Activated CD4-positive, alpha-beta T cell treated with anti-CD3 and anti-CD28 coated beads for 24 hours (primary cell): ENCODE measurements around the gene UVSSA.

Source experiments
- DNase-seq, 2 donors: peaks; one replicate each; pipeline ENCODE4 v3.0.0-alpha.2; 2020; ENCODE audit warnings: low read depth in 2 of 2

The UVSSA gene

GRCh38 chr4:1395941-1396805 lies 49.2 kb downstream of the UVSSA start:
- no peak for DNase-seq

DNA sequence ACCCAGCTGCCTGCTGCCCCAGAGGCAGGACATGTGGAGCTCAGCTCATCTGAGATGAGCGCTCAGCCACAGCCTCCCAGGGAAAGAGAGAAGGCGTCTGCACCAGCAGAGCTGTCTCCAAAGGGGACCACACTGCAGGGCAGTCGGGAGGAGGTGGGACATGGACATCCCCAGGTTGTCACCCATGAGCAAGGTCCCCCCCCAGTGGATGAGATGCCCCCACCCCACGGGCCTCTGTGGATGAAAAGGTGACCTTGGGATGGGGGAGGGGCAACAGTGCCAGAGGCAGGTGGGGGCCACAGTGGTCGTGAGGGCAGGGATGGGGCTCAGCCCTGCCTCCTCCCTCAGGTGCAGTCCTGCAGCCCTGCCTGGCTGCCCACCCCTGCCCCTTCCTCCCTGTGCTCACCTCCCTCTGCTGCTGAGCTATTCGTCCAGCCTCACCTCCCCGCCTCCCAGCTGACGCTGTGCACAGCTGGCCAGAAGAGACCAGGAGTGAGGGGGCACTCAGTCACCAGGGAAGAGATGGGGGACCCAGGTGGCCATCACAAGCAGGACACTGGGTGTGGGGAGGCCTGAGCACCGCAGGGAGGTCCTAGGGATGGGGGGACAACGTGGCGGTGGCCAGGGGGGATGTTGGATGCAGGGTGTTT lies 49.9 kb downstream of the UVSSA start:
- DNase-seq = no peak

DNA sequence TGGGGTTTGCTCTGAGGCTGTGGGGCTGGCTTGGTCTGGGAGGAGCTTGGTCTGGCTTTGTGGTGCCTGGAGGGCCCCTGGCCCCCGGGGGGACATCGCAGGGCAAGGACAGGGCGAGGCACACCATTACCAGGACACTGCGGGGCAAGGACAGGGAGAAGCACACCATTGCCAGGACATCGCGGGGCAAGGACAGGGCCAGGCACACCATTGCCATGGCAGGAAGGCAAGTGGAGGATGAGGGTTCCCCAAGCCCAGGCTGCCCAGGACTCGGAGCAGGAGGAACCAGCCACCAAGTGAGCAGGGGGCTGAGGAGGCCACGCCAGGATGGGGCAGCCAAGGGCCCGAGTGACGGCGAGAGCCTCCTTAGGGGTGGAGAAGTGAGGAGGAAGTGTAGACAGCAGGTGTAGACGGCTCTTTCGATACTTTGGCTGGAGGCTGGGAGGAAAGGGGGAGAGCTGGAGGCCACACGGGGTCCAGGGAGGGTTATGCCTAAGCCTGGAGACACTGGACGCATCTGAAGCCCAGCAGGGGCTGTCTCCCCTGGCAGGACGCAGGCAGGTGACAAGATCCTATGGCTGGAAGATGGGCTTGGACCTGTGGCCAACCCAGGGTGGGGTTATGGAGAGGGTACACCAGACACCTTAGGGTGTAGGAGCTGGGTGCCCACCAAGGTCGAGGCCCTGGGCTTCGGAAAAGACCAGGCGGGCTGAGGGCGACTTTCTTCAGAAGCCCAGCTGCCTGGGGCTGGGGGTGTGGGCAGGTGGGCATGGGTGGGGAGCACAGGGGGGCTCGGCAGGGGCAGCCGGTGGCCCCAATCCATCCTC lies 51.9 kb downstream of the UVSSA start:
- DNase-seq = no peak

GRCh38 chr4:1399508-1400190 lies 52.6 kb downstream of the UVSSA start:
- no peak for DNase-seq

- no peak for DNase-seq
These were observed 53.3 kb downstream of the UVSSA start for GRCh38 chr4:1400191-1400805.

- no peak for DNase-seq
These were observed 53.9 kb downstream of the UVSSA start for GRCh38 chr4:1400831-1401408.

GRCh38 chr4:1401409-1402020 lies 54.5 kb downstream of the UVSSA start:
- DNase-seq = no peak

GRCh38 chr4:1402021-1402515 lies 55.1 kb downstream of the UVSSA start:
- DNase-seq = no peak

DNA sequence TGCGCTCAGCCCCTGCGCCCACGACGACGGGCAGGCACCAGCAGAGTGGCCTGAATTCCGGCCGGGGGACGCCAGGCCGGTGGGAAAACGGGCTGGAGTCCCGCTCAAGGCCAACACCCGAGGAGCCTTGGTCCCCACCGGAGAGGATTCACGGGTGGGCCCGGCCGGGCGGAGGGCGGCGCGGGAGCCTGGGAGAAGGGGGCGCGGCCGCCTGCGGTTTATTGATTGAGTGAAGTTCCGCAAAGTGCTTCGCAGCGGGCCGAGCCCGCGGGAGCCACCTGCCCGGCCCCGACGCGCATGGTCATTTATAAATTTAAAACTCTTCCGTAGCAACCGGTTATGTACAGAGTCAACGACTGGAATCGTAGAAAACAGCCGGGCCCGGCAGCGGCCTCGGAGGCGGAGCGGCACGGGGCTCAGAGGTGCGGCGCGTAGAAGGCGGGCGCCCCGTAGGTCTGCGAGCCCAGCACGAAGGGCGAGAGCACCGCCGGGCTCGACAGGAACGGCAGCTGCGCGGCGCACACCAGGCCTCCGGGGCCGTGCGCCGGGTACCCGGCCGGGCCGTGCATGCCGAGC lies 55.6 kb downstream of the UVSSA start:
- no peak for DNase-seq

GRCh38 chr4:1403177-1403583 lies 56.2 kb downstream of the UVSSA start:
- no peak for DNase-seq

GRCh38 chr4:1403591-1404572 lies 56.9 kb downstream of the UVSSA start:
- DNase-seq = no peak

GRCh38 chr4:1404573-1405253 lies 57.7 kb downstream of the UVSSA start:
- no peak for DNase-seq

DNA sequence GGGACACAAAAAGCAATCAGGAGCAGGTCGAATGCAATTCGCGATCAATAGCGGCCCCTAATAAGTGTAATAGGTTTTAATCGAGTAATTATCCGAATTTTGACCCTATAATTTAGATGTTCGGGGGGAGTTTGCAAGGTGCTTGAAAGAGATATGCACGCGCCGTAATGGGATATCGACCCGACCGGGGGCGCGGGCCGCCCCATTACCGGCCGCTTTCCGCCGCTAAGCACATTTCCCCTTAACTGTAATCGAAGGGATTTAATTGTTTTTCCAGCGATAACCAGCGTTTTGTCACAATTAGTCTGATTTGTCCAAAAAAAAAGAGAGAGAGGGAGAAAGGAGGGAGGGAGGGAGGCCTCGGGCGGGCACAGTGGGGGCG lies 58.2 kb downstream of the UVSSA start:
- DNase-seq = no peak

DNA sequence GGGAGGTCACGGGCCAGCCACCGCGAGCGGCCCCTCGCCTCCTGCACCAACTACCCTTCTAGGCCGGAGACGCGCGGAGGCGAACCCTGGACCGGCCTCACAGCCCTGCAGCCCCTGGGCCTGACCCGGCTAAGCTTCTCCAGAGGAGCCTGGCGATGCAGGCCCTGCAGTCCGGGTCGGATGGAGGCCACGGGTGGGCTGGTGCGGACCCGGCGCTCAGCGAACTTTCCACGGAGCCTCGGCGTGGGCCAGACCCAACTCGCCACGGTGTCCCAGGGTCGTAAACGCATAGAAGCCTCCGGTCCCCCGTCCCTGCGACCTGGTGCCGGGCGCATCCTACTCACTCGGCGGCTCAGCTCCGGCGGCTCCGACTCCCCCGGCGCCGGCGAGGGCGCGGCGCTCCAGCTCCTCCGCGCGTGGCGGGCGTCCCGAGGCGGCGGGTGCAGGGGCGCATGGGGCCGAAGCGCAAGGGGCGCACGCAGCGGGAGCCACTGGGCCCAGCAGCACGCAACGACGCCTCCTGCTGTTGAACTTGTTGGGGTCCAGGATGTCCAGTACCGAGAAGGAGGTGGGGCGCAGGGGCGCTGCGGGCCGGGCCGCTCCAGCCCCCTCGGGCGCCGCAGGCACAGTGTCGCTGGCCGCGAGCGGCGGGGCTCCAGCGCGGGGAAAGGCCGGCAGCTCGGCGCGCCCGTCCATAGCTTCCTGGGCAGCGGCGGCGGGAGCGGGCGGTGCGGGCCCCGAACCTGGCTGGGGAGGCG lies 58.8 kb downstream of the UVSSA start:
- DNase-seq = no peak

DNA sequence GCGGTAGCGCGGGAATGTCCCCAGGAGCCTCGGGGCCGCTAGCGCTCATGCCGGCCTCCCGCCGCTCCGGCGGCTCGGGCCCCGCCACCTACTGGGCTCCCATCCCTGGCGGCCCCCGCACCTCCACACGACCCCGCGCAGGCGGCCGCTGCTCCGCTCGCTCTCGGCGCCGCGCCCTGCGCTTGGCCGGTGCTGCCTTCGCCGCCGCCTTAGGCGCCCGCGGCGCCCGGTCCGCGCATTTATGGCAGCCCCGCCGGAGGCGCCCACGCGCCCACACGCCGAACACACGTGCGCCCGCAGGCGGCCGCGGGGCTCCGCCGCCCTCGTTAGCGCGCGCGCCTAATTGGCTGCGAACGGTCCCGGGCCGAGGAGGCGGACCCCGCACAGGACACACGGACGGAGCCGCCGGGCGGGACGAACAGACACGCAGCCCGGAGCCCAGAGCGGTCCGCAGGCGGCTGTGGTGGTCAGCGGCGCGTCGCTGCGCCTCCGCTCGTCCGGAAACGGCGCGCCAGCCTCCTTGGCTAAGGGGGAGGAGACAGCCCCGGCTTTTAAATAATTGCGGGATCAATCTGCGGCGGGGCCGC lies 59.5 kb downstream of the UVSSA start, which contains the start of gene NKX1-1:
NKX1-1 (minus strand) TSS at position 49 of the 587 bp plus-strand sequence; CDS start at position 49, 0 bp downstream.
- DNase-seq = no peak

DNA sequence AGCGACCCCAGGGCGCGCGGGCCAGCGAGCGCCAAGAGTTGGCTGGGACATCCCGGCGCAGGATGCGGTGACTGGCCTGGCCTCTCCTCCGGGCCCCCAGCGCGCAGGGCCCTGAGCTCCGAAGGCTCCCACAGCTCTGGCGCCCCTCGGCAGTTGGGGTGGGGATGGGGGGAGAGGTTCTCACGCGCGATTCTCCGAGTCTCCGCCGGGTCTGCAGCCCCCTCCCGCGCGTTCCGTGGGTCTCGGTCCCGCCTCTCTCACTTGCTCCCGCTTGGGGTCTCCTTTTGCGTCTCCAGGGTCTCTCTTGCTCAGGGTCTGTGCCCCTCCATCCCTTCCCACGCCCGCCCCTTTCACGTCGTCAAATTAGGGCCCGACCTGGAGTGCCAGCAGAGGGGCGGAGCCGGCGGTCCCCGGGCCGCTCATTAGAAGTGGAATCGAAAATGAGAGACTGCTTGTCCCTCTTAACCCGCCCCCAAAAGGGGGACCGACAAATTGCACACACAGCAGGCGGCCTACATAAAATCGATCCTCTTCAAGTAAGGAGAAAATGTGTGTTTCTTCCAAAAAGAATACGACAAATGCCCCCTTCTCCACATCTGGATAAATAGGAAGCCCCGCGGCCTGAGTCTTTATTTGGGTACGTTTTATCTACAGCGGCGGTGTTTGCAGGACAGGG lies 60.1 kb downstream of the UVSSA start:
- DNase-seq = no peak
